NT2/D1 (cell line): ENCODE results near the gene ZNF512B.

Source experiments
- SUZ12 ChIP-seq: IDR thresholded peaks from 2 replicates; pipeline ENCODE4 v1.6.1; 2011; ENCODE audit not compliant: insufficient read length, insufficient read depth; ENCODE audit errors: extremely low read depth
- YY1 ChIP-seq: IDR thresholded peaks from 2 replicates; pipeline ENCODE4 v1.6.1; 2011; ENCODE audit not compliant: insufficient read length, insufficient read depth
- ZNF274 ChIP-seq: IDR thresholded peaks from 2 replicates; pipeline ENCODE4 v1.6.1; 2011; ENCODE audit warnings: mild to moderate bottlenecking, low read depth, low read length

- TF ChIP-seq ZNF274 (no peak), YY1 (no peak), SUZ12 (no peak)
These were observed 9.5 kb upstream of the ZNF512B start for GRCh38 chr20:63979229-63979556.
